ENCODE data around the gene KREMEN1.

KREMEN1 gene

GRCh38 chr22:29122041-29122440 lies 49.2 kb downstream of the KREMEN1 start:
- TF ChIP-seq CTCF (IDR thresholded peaks at IDR 0.05; ENCODE audit: insufficient read depth, low read depth, low read length, missing control alignments) = no peak
- H3K4me3 ChIP-seq (ENCODE audit: low read depth, low read length) = no peak overlapping the region
- no peak for DNase-seq (ENCODE audit: low read depth)

- DNase-seq (ENCODE audit: low read depth) = no peak
- no peak overlapping the region for H3K4me3 ChIP-seq (ENCODE audit: low read depth, low read length)
- TF ChIP-seq CTCF (IDR thresholded peaks at IDR 0.05; ENCODE audit: insufficient read depth, low read depth, low read length, missing control alignments) = no peak
Observed at GRCh38 chr22:29124777-29125442, 52.1 kb downstream of the KREMEN1 start.

GRCh38 chr22:29125443-29125778 lies 52.6 kb downstream of the KREMEN1 start:
- no peak for DNase-seq (ENCODE audit: low read depth)
- TF ChIP-seq CTCF (IDR thresholded peaks at IDR 0.05; ENCODE audit: insufficient read depth, low read depth, low read length, missing control alignments) = no peak
- H3K4me3 ChIP-seq (ENCODE audit: low read depth, low read length) = no peak overlapping the region

GRCh38 chr22:29125844-29126243 lies 53.0 kb downstream of the KREMEN1 start:
- TF ChIP-seq CTCF (IDR thresholded peaks at IDR 0.05; ENCODE audit: insufficient read depth, low read depth, low read length, missing control alignments) = no peak
- DNase-seq (ENCODE audit: low read depth) = no peak
- no peak overlapping the region for H3K4me3 ChIP-seq (ENCODE audit: low read depth, low read length)

GRCh38 chr22:29126670-29127395 lies 54.0 kb downstream of the KREMEN1 start:
- H3K4me3 ChIP-seq (ENCODE audit: low read depth, low read length) = no peak overlapping the region
- TF ChIP-seq CTCF (IDR thresholded peaks at IDR 0.05; ENCODE audit: insufficient read depth, low read depth, low read length, missing control alignments) = no peak
- no peak for DNase-seq (ENCODE audit: low read depth)

GRCh38 chr22:29128891-29129807 lies 56.3 kb downstream of the KREMEN1 start:
- no peak for TF ChIP-seq CTCF (IDR thresholded peaks at IDR 0.05; ENCODE audit: insufficient read depth, low read depth, low read length, missing control alignments)
- H3K4me3 ChIP-seq (ENCODE audit: low read depth, low read length) = no peak overlapping the region
- no peak for DNase-seq (ENCODE audit: low read depth)
